Activated CD8-positive, alpha-beta T cell treated with anti-CD3 and anti-CD28 coated beads for 36 hours (primary cell): ENCODE measurements around the gene HTR3B. TPM values are rescaled to one million over a fixed set of nuclear protein-coding genes. Genes with fewer than 3 reads are reported as not detected.

Experiments used
- ATAC-seq: fragments of 200-7000 bp; cut with Tn5 transposase; one replicate; pipeline ENCODE4 v1.10.0; 2021; ENCODE audit warnings: mild to moderate bottlenecking, moderate library complexity
- CTCF ChIA-PET: fragments of 350-600 bp; sonication (Branson Sonifier 250); formaldehyde crosslinking; loops from one replicate; lab custom pipeline; 2021; ENCODE audit warnings: antibody characterized with exemption; lab: Charles Lee
- POLR2A ChIA-PET: fragments of 350-600 bp; sonication (Branson Sonifier 250); formaldehyde crosslinking; loops from one replicate; lab custom pipeline; 2021; ENCODE audit warnings: antibody characterized with exemption; lab: Charles Lee
- DNase-seq: peaks from one replicate; pipeline ENCODE4 v3.0.0-alpha.2; 2020
- H3K27ac Mint-ChIP-seq: one replicate; pipeline ENCODE4 v1.8.0; 2021; ENCODE audit warnings: mild to moderate bottlenecking, mixed read lengths
- H3K27me3 Mint-ChIP-seq: one replicate; pipeline ENCODE4 v1.8.0; 2021; ENCODE audit warnings: mixed read lengths
- H3K36me3 Mint-ChIP-seq: one replicate; pipeline ENCODE4 v1.8.0; 2021; ENCODE audit warnings: low read depth, mixed read lengths
- H3K4me1 Mint-ChIP-seq: one replicate; pipeline ENCODE4 v1.8.0; 2021; ENCODE audit warnings: low read depth, mixed read lengths
- H3K4me3 Mint-ChIP-seq: one replicate; pipeline ENCODE4 v1.8.0; 2021; ENCODE audit warnings: mild to moderate bottlenecking, moderate library complexity, mixed read lengths
- H3K9me3 Mint-ChIP-seq: one replicate; pipeline ENCODE4 v1.8.0; 2021; ENCODE audit warnings: mixed read lengths
- intact Hi-C: fragments of 100-400 bp; cut with micrococcal nuclease; formaldehyde crosslinking; loops from one replicate; pipeline ENCODE4 v1.10.0; 2022
- total RNA-seq, 2 experiments: library from RNA; stranded (reverse); gene quantifications; one replicate each; pipeline ENCODE4 v1.2.3, GENCODE V29; 2021
- TF ChIP-seq, protein P1 (sequence below): fragments of 200-600 bp; IDR thresholded peaks from one replicate; pipeline ENCODE4 v1.8.0; 2022; ENCODE audit warnings: antibody characterized with exemption, mild to moderate bottlenecking

HTR3B gene
- total RNA-seq, 2 experiments from 2014 or later: not detected

DNA sequence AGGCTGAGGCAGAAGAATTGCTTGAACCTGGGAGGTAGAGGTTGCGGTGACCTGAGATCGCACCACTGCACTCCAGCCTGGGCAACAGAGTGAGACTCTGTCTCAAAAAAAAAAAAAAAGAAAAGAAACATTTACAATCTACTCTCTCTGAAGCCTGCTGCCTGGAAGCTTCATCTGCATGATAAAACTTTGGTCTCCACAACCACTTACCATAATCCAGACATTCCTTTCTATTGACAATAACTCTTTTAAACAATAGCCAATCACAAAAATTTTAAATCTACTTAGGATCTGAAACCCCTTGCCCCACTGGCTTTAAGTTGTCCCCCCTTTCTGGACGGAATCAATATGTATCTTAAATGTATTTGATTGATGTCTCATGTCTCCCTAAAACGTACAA, 45.3 kb downstream of the HTR3B start:
- ChIA-PET POLR2A (no interaction called here), CTCF (no interaction called here)
- DNase-seq: no peak
- ATAC-seq: no peak
- Mint-ChIP-seq H3K27me3 (peaks cover 16% of the 10 kb centered on the region), H3K4me3 (no peak overlapping the region), H3K9me3 (no peaks in the 10 kb centered on the region), H3K4me1 (no peaks in the 10 kb centered on the region), H3K36me3 (no peaks in the 10 kb centered on the region), H3K27ac (no peak overlapping the region)
- TF ChIP-seq, protein P1, sequence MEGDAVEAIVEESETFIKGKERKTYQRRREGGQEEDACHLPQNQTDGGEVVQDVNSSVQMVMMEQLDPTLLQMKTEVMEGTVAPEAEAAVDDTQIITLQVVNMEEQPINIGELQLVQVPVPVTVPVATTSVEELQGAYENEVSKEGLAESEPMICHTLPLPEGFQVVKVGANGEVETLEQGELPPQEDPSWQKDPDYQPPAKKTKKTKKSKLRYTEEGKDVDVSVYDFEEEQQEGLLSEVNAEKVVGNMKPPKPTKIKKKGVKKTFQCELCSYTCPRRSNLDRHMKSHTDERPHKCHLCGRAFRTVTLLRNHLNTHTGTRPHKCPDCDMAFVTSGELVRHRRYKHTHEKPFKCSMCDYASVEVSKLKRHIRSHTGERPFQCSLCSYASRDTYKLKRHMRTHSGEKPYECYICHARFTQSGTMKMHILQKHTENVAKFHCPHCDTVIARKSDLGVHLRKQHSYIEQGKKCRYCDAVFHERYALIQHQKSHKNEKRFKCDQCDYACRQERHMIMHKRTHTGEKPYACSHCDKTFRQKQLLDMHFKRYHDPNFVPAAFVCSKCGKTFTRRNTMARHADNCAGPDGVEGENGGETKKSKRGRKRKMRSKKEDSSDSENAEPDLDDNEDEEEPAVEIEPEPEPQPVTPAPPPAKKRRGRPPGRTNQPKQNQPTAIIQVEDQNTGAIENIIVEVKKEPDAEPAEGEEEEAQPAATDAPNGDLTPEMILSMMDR: no peak
- intact Hi-C loops: no loop called here

GRCh38 chr11:113951537-113951936, 46.9 kb downstream of the HTR3B start:
- ATAC-seq (no peak), DNase-seq (no peak)
- no peak overlapping the region for H3K4me3 Mint-ChIP-seq
- TF ChIP-seq, protein P1: no peak
- no peak overlapping the region for H3K27ac Mint-ChIP-seq
- no peaks in the 10 kb centered on the region for H3K36me3 Mint-ChIP-seq
- peaks cover 16% of the 10 kb centered on the region for H3K27me3 Mint-ChIP-seq
- intact Hi-C loops: no loop called here
- H3K9me3 Mint-ChIP-seq: no peaks in the 10 kb centered on the region
- CTCF ChIA-PET: no interaction called here
- POLR2A ChIA-PET: no interaction called here
- H3K4me1 Mint-ChIP-seq: no peaks in the 10 kb centered on the region

GRCh38 chr11:113952070-113952469, 47.5 kb downstream of the HTR3B start:
- ChIA-PET CTCF (no interaction called here), POLR2A (no interaction called here)
- Mint-ChIP-seq H3K4me3 (no peak overlapping the region), H3K9me3 (no peaks in the 10 kb centered on the region), H3K27ac (no peak overlapping the region), H3K36me3 (no peaks in the 10 kb centered on the region), H3K4me1 (no peaks in the 10 kb centered on the region), H3K27me3 (peaks cover 14% of the 10 kb centered on the region)
- no peak for DNase-seq
- ATAC-seq: no peak
- intact Hi-C loops: no loop called here
- TF ChIP-seq, protein P1: no peak

GRCh38 chr11:113952588-113952987, 48.0 kb downstream of the HTR3B start:
- Mint-ChIP-seq H3K4me1 (no peaks in the 10 kb centered on the region), H3K27me3 (peaks cover 14% of the 10 kb centered on the region), H3K27ac (no peak overlapping the region), H3K4me3 (no peak overlapping the region), H3K9me3 (no peaks in the 10 kb centered on the region), H3K36me3 (no peaks in the 10 kb centered on the region)
- TF ChIP-seq, protein P1: no peak
- no peak for ATAC-seq
- intact Hi-C loops: no loop called here
- POLR2A ChIA-PET: no interaction called here
- CTCF ChIA-PET: no interaction called here
- no peak for DNase-seq

DNA sequence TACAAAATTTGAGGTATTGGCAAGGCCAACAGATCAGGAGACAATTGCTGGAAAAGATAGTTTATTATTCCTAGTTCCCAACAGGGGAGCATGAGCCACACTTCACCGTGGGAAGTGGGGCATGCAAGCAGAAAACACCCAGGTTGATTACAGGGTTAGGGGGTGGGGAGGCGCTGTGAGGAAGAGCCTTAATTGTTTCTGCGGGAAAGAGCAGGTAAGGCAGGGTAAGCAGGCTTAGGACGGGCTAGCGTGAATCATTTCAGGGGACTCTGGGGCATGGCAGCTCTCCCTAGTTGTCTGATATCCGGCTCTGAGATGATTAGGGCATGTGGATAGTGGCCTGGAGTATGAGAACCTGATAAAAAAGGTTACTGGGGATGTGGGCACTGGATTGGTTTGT, 49.6 kb downstream of the HTR3B start:
- Mint-ChIP-seq H3K36me3 (no peaks in the 10 kb centered on the region), H3K4me1 (no peaks in the 10 kb centered on the region), H3K27ac (no peak overlapping the region), H3K9me3 (no peaks in the 10 kb centered on the region), H3K27me3 (peaks cover 13% of the 10 kb centered on the region), H3K4me3 (no peak overlapping the region)
- intact Hi-C loops: no loop called here
- POLR2A ChIA-PET: no interaction called here
- TF ChIP-seq, protein P1: no peak
- ATAC-seq (no peak), DNase-seq (no peak)
- CTCF ChIA-PET: no interaction called here
